GM12872 (cell line): ENCODE data around the gene CCNJ.

ENCODE experiments used
- CTCF ChIP-seq: IDR thresholded peaks from 3 replicates; pipeline ENCODE4 v1.5.1; 2011; ENCODE audit warnings: low read depth, mild to moderate bottlenecking, low read length, moderate library complexity; ENCODE audit not compliant: insufficient read depth

CCNJ gene

GRCh38 chr10:96043033-96043892 lies at the start of gene CCNJ:
CCNJ (plus strand) TSS chr10:96043583; CDS start chr10:96044394, 811 bp downstream.
- TF ChIP-seq CTCF: no peak

- no peak for TF ChIP-seq CTCF
These were observed 45.1 kb upstream of the CCNJ start for GRCh38 chr10:95998255-95998784.

- no peak for TF ChIP-seq CTCF
These were observed 29.4 kb upstream of the CCNJ start for GRCh38 chr10:96013956-96014355.

- TF ChIP-seq CTCF: no peak
These were observed 28.8 kb upstream of the CCNJ start for GRCh38 chr10:96014473-96015102.

GRCh38 chr10:96017191-96017687 lies 26.1 kb upstream of the CCNJ start:
- TF ChIP-seq CTCF: peak; percentile 66

- no peak for TF ChIP-seq CTCF
These were observed 22.1 kb upstream of the CCNJ start for GRCh38 chr10:96021332-96021731.

GRCh38 chr10:96022739-96023138 lies 20.6 kb upstream of the CCNJ start:
- no peak for TF ChIP-seq CTCF
